PC-3 (cell line): ENCODE measurements around the gene PFAS.

Source experiments
- EZH2 ChIP-seq: fragments of 300-600 bp; sonication (generic); IDR thresholded peaks from one replicate; pipeline ENCODE4 v1.6.1; 2017; ENCODE audit warnings: antibody characterized with exemption, mild to moderate bottlenecking, low read length; ENCODE audit not compliant: unreplicated experiment
- EZH2phosphoT487 ChIP-seq: fragments of 300-600 bp; sonication (generic); IDR thresholded peaks from 2 replicates; pipeline ENCODE4 v1.6.1; 2018; ENCODE audit warnings: mild to moderate bottlenecking, antibody characterized with exemption, low read length, borderline replicate concordance
- TF ChIP-seq, protein P1 (sequence below): fragments of 300-600 bp; sonication (generic); conservative IDR thresholded peaks from 2 replicates; pipeline ENCODE4 v1.5.1; 2017; ENCODE audit warnings: antibody characterized with exemption, low read depth, mild to moderate bottlenecking, low read length

GRCh38 chr17:8249621-8250500 is 772 bp downstream of the PFAS start:
- TF ChIP-seq, protein P1, sequence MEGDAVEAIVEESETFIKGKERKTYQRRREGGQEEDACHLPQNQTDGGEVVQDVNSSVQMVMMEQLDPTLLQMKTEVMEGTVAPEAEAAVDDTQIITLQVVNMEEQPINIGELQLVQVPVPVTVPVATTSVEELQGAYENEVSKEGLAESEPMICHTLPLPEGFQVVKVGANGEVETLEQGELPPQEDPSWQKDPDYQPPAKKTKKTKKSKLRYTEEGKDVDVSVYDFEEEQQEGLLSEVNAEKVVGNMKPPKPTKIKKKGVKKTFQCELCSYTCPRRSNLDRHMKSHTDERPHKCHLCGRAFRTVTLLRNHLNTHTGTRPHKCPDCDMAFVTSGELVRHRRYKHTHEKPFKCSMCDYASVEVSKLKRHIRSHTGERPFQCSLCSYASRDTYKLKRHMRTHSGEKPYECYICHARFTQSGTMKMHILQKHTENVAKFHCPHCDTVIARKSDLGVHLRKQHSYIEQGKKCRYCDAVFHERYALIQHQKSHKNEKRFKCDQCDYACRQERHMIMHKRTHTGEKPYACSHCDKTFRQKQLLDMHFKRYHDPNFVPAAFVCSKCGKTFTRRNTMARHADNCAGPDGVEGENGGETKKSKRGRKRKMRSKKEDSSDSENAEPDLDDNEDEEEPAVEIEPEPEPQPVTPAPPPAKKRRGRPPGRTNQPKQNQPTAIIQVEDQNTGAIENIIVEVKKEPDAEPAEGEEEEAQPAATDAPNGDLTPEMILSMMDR, result no peak
- no peak for TF ChIP-seq EZH2
- no peak for TF ChIP-seq EZH2phosphoT487
